WI38 (cell line): ENCODE measurements around the gene C1QTNF7.

Experiments used
- H3K4me3 ChIP-seq: 2 replicates; pipeline ENCODE4 v1.5.1; 2011; ENCODE audit warnings: low read depth, mild to moderate bottlenecking, control low read depth, low read length
- TF ChIP-seq, protein P1 (sequence below): IDR thresholded peaks from 2 replicates; pipeline ENCODE4 v1.5.1; 2012; ENCODE audit warnings: low read depth, mild to moderate bottlenecking, control low read depth, low read length

The C1QTNF7 gene

DNA sequence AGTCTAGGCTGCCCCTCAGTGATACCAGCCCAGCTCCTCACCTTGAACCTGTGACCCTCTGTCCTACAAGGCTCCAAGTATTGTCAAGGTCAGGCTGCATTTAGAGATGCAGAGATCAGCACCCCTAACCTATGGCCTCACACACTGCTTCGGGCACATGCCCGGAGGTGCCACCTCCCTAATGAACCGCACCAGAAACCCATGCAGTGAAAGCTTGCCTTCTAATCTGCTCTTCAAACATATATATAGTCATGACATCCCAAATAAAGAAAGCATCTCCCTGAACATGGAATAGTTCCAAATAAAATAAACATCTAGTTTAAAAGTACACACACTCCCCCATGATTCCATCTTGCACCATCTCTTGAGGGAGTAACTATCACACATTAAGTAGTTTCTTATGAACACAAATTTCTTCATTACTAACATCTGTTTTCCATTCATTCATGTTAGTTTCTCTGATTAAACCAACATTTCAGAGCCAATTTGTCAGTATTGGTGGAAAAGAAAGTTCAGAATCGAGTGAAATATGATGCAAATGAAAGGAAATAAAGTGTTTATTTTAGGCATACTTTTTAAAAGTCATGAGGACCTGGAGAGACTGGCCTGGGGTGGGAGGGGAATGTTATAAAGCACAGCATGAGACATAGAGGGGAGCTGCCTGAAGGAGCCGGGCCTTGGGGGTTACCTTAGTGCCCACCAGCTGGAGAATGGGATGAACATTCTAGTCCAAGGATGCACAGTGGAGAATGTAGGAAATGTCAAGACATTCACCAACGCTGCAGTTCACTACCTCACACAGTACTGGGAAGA is 61.0 kb downstream of the C1QTNF7 start:
- TF ChIP-seq, protein P1, sequence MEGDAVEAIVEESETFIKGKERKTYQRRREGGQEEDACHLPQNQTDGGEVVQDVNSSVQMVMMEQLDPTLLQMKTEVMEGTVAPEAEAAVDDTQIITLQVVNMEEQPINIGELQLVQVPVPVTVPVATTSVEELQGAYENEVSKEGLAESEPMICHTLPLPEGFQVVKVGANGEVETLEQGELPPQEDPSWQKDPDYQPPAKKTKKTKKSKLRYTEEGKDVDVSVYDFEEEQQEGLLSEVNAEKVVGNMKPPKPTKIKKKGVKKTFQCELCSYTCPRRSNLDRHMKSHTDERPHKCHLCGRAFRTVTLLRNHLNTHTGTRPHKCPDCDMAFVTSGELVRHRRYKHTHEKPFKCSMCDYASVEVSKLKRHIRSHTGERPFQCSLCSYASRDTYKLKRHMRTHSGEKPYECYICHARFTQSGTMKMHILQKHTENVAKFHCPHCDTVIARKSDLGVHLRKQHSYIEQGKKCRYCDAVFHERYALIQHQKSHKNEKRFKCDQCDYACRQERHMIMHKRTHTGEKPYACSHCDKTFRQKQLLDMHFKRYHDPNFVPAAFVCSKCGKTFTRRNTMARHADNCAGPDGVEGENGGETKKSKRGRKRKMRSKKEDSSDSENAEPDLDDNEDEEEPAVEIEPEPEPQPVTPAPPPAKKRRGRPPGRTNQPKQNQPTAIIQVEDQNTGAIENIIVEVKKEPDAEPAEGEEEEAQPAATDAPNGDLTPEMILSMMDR, result no peak
- H3K4me3 ChIP-seq, result peak overlapping the region; percentile 17; the same call in 1 of the 2 replicates

DNA sequence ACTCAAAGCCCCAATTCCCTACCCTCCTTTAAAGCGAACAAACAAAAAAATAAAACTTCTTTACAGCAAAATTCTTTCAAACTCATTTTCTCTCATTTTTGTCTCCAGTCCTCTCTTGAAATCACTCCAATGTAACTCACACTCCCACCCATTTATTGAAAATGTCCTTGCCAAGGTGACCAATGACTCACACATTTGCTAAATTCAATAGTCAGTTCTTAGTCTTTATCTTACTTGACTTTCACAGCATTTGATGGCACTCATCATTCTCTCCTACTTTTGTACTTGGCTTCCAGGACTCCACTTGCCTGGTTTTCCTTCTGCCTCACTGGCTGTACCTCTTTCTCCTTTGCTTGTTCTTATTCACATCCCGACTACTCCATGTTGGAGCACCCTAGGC is 61.7 kb downstream of the C1QTNF7 start:
- no peak overlapping the region for H3K4me3 ChIP-seq
- TF ChIP-seq, protein P1, result no peak

- H3K4me3 ChIP-seq, result no peak overlapping the region
- TF ChIP-seq, protein P1, result no peak
Observed at GRCh38 chr4:15493411-15493810, 65.6 kb downstream of the C1QTNF7 start.

- TF ChIP-seq, protein P1, result no peak
- no peak overlapping the region for H3K4me3 ChIP-seq
Observed at GRCh38 chr4:15495621-15496020, 67.8 kb downstream of the C1QTNF7 start.
